ENCODE data around the gene ZSCAN29.

ZSCAN29 gene

DNA sequence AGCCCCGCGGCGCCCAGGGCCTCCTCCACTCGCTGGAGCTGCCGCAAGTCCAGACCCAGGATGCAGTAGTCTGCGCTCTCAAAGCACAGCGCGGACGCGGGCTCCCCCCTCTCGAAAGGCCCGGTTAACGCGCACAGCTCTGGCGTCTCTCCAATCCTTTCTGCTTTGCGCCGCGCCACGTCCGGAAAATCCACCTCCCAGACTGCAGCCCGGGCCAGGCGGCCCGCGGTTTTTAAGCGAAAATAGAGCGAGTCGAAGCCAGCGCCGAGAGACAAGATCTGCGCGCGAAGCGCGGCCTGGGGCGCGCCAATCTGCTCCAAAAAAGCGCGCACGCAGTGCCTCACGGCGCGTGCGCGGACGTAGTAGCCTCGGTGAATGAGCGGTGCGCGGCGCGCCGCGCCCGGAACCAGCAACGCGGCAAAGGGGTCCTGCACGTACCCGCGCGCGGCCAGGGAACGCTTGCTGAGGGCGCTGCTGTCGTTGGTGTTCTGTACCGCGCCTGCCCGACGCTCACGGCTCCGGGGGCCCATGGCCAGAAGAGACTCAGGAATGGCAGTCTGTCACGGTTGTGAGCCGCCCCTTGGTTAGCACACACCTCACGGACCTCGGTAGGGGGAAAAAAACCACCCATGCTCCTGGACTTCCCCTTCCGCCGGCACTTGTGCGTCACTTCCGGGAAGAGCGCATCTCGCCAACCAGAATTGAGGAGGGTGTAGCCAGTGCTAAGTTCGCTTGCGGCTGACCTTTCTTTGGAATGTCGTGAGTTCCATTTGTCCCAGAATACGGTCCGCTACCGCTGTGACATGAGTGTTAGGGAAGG, 40.7 kb downstream of the ZSCAN29 start, which contains the start of gene LCMT2:
LCMT2 (minus strand) TSS at position 614 of the 820 bp plus-strand sequence; CDS start at position 530, 84 bp downstream.
- Histone ChIP-seq H3K4me1 (ENCODE audit: control insufficient read depth, insufficient read depth, low read depth, low read length) (peaks cover 10% of the 10 kb centered on the region), H3K4ac (ENCODE audit: low read depth in 1 of 2, low read length in 2 of 2) (peak within 1 kb of the TSS; percentile 52 to 91), H3K14ac (ENCODE audit: low read length in 2 of 2) (peak within 1 kb of the TSS in 1 of 2 experiments; percentile 87), H3K4me3 (ENCODE audit: insufficient read depth in 1 of 2, low read depth in 1 of 2, low read length in 2 of 2) (peak within 1 kb of the TSS; percentile 86 to 90), H2BK12ac (ENCODE audit: low read length in 2 of 2) (peak within 1 kb of the TSS; percentile 37 to 51), H2AFZ (ENCODE audit: low read depth, low read length) (peak within 1 kb of the TSS; percentile 78), H3K4me2 (ENCODE audit: low read length, poor library complexity, severe bottlenecking) (peak within 1 kb of the TSS; percentile 57), H4K8ac (ENCODE audit: low read length) (peak within 1 kb of the TSS; percentile 99), H2BK120ac (ENCODE audit: low read depth, low read length) (no peak within 1 kb of the TSS), H3K9ac (ENCODE audit: low read length) (peak within 1 kb of the TSS; percentile 89), H2AK5ac (ENCODE audit: low read length, severe bottlenecking) (no peak within 1 kb of the TSS), H3K9me3 (ENCODE audit: control insufficient read depth, low read length) (no peaks in the 10 kb centered on the region), H2BK15ac (ENCODE audit: low read depth, poor library complexity, severe bottlenecking) (peak within 1 kb of the TSS; percentile 9), H3K79me1 (replicated peaks; ENCODE audit: low read length, poor library complexity, severe bottlenecking) (peaks cover 18% of the 10 kb centered on the region), H3K36me3 (ENCODE audit: control insufficient read depth in 1 of 2, insufficient read depth in 2 of 2, low read depth in 1 of 2, low read length in 2 of 2) (peaks cover 0 to 32% of the 10 kb centered on the region in 2 experiments), H4K91ac (ENCODE audit: low read length) (peak within 1 kb of the TSS; percentile 90), H3K23ac (ENCODE audit: low read length in 2 of 2) (peak within 1 kb of the TSS in 1 of 2 experiments; percentile 20), H3K27ac (ENCODE audit: low read length, poor library complexity, severe bottlenecking) (peak within 1 kb of the TSS; percentile 90), H3K18ac (ENCODE audit: low read depth in 1 of 2, low read length in 2 of 2) (peak within 1 kb of the TSS; percentile 85 to 90), H3K27me3 (ENCODE audit: control insufficient read depth in 1 of 2, insufficient read depth in 1 of 2, low read length in 2 of 2) (no peaks in the 10 kb centered on the region), H2BK5ac (ENCODE audit: low read depth, low read length, poor library complexity, severe bottlenecking) (no peak within 1 kb of the TSS)
- peak; percentile 97 for DNase-seq
- under 1% methylated on average over 86 of the region's 86 CpGs for WGBS

DNA sequence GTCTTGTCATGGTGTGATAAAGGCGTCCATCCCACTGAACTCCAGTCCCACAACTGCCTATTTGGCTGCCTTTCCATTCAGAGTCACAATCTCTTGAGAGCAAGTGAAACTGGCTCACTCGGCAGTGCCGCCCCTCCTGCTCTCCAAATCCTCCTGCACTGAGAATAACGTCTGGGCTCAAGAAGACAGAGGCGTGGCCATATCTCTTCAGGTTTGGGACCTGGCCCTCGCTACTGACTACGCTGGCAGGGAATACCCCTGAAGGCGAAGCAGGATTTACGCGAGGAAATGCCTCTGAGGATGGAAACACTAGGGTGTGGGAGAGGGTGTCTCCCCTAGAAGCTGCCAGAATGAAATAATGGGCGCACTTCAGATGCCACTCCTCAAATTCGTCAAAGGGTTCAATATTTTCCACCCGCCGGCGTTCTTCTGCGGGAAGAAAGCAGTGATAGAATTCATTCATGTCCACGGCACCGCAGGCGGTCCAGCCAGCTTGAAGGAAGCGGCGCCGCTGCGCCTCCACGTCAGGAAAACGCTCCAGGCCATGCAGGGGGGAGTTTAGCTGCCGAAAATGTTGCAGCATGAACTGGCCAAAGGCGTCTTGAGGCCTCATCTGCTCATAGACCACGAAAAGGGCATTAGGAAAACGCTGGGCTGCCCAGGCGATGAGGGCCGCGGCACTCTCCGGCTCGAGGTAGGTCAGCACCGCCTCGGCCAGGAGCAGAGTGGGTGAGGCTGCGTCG, 41.5 kb downstream of the ZSCAN29 start:
- Histone ChIP-seq H2AK5ac (ENCODE audit: low read length, severe bottlenecking) (peak overlapping the region; percentile 12), H2AFZ (ENCODE audit: low read depth, low read length) (peak overlapping the region; percentile 62), H3K23ac (ENCODE audit: low read length in 2 of 2) (no peak overlapping the region), H3K79me1 (replicated peaks; ENCODE audit: low read length, poor library complexity, severe bottlenecking) (peaks cover 18% of the 10 kb centered on the region), H3K4me3 (ENCODE audit: insufficient read depth in 1 of 2, low read depth in 1 of 2, low read length in 2 of 2) (peak overlapping the region; percentile 86 to 90), H3K4me2 (ENCODE audit: low read length, poor library complexity, severe bottlenecking) (peak overlapping the region; percentile 57), H4K8ac (ENCODE audit: low read length) (peak overlapping the region; percentile 99), H3K18ac (ENCODE audit: low read depth in 1 of 2, low read length in 2 of 2) (peak overlapping the region; percentile 46 to 67), H2BK5ac (ENCODE audit: low read depth, low read length, poor library complexity, severe bottlenecking) (no peak overlapping the region), H3K27me3 (ENCODE audit: control insufficient read depth in 1 of 2, insufficient read depth in 1 of 2, low read length in 2 of 2) (no peaks in the 10 kb centered on the region), H2BK12ac (ENCODE audit: low read length in 2 of 2) (peak overlapping the region in 1 of 2 experiments; percentile 37), H3K14ac (ENCODE audit: low read length in 2 of 2) (peak overlapping the region in 1 of 2 experiments; percentile 87), H3K4ac (ENCODE audit: low read depth in 1 of 2, low read length in 2 of 2) (peak overlapping the region; percentile 52 to 91), H3K36me3 (ENCODE audit: control insufficient read depth in 1 of 2, insufficient read depth in 2 of 2, low read depth in 1 of 2, low read length in 2 of 2) (peaks cover 0 to 26% of the 10 kb centered on the region in 2 experiments), H3K27ac (ENCODE audit: low read length, poor library complexity, severe bottlenecking) (peak overlapping the region; percentile 90), H2BK15ac (ENCODE audit: low read depth, poor library complexity, severe bottlenecking) (peak overlapping the region; percentile 9), H3K4me1 (ENCODE audit: control insufficient read depth, insufficient read depth, low read depth, low read length) (peaks cover 10% of the 10 kb centered on the region), H4K91ac (ENCODE audit: low read length) (peak overlapping the region; percentile 65), H3K9me3 (ENCODE audit: control insufficient read depth, low read length) (no peaks in the 10 kb centered on the region), H2BK120ac (ENCODE audit: low read depth, low read length) (no peak overlapping the region), H3K9ac (ENCODE audit: low read length) (peak overlapping the region; percentile 89)
- WGBS, result 25% methylated on average over 38 of the region's 38 CpGs
- no peak for DNase-seq

DNA sequence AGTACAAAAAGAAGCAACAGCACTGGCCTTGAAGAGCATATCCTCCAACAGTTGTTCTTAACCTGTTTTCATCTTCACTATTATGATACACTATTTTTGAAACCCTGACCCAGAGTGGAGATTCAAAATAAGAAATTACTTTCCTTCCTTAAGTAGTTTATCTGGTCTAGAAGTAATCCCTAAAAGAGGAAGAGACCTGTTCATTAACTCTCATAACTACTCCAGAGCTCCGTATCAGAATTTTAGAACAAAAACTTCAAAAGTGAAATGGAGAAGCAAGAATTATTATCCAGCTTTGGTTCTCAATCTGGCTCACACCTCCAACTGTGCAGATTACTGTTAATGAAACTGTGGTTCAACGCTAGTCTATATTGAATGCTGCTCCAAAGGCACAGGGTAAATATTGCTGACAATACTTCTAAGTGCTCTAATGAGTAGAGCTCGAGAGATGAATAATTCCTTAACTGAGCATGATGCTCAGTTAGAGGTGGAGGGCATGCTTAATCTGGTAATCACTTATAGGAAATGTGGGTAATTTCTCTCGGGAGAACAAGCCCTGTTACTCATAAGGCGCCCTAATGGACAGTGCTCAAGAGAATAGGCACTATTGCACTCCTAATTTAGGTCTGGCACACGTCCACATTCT, 45.7 kb downstream of the ZSCAN29 start:
- Histone ChIP-seq H3K9ac (ENCODE audit: low read length) (no peak overlapping the region), H2BK120ac (ENCODE audit: low read depth, low read length) (no peak overlapping the region), H3K79me1 (replicated peaks; ENCODE audit: low read length, poor library complexity, severe bottlenecking) (peaks cover 14% of the 10 kb centered on the region), H3K27ac (ENCODE audit: low read length, poor library complexity, severe bottlenecking) (no peak overlapping the region), H2BK15ac (ENCODE audit: low read depth, poor library complexity, severe bottlenecking) (no peak overlapping the region), H2AFZ (ENCODE audit: low read depth, low read length) (no peak overlapping the region), H2AK5ac (ENCODE audit: low read length, severe bottlenecking) (no peak overlapping the region), H3K4me2 (ENCODE audit: low read length, poor library complexity, severe bottlenecking) (no peak overlapping the region), H3K4ac (ENCODE audit: low read depth in 1 of 2, low read length in 2 of 2) (no peak overlapping the region), H3K18ac (ENCODE audit: low read depth in 1 of 2, low read length in 2 of 2) (no peak overlapping the region), H3K36me3 (ENCODE audit: control insufficient read depth in 1 of 2, insufficient read depth in 2 of 2, low read depth in 1 of 2, low read length in 2 of 2) (peaks cover 0 to 17% of the 10 kb centered on the region in 2 experiments), H3K9me3 (ENCODE audit: control insufficient read depth, low read length) (no peaks in the 10 kb centered on the region), H4K8ac (ENCODE audit: low read length) (no peak overlapping the region), H2BK12ac (ENCODE audit: low read length in 2 of 2) (no peak overlapping the region), H3K14ac (ENCODE audit: low read length in 2 of 2) (no peak overlapping the region), H2BK5ac (ENCODE audit: low read depth, low read length, poor library complexity, severe bottlenecking) (no peak overlapping the region), H3K4me3 (ENCODE audit: insufficient read depth in 1 of 2, low read depth in 1 of 2, low read length in 2 of 2) (no peak overlapping the region), H3K4me1 (ENCODE audit: control insufficient read depth, insufficient read depth, low read depth, low read length) (peaks cover 10% of the 10 kb centered on the region), H3K23ac (ENCODE audit: low read length in 2 of 2) (no peak overlapping the region), H4K91ac (ENCODE audit: low read length) (no peak overlapping the region), H3K27me3 (ENCODE audit: control insufficient read depth in 1 of 2, insufficient read depth in 1 of 2, low read length in 2 of 2) (peaks cover 0 to 4% of the 10 kb centered on the region in 2 experiments)
- 82% methylated on average over 5 of the region's 6 CpGs for whole genome bisulfite sequencing
- DNase-seq, result no peak

Measured in mesenchymal stem cell (in vitro differentiated cells and primary cell).